Measurements from ENCODE around the gene TMEM250.
A peak's percentile ranks its signal among the peaks of the same experiment; 100 is the strongest.

The TMEM250 gene

DNA sequence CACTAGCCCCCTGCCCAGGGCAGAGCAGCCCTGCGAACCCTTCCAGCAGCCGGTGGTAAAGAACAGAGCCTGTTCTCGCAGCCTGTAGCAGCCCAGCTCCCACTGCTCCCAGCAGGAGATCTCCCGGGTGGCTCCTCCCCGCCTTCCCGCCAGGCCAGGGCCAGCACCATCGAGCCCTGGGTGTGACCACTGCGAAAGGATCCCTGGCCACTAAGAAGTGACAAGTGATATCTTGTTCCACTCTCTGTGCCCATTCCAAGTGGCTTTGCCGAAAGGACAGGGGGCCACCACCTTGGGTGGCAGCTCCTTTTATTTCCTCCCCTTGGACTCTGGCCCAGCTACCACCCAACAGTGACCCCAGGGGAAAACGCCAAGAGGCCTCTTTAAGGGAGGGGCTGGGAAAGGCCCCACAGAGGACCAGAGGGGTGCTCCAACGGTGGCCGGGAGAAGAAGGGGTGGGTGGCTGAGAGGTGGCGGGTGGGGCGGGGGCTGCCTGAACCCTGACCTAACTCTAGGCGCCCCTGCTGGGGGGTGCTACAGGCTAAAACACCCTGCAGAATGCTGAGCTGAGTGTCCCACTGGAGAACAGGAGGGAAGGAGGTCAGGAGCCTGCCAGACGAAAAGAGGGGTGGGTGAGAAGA, 25.2 kb downstream of the TMEM250 start:
- DNase-seq, result no peak

DNA sequence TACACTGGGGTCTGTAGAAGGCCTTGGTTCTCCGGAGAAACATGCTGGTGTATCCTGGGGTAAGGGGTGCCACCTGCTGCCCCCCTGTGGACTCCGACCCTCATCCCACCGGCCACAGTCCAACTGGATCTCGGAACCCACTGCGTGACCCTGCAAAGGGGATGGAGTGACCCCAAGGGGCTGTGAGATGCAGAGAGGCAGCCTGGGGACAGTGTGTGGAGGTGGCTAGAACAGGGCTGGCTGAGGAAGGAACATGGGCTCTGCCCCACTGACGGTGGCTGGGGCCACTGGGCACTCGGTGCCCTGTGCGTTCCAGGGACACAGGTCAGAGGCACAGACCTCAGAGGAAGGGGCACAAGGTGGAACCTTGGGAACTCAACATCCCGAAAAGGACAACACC, 25.9 kb downstream of the TMEM250 start:
- no peak for DNase-seq

DNA sequence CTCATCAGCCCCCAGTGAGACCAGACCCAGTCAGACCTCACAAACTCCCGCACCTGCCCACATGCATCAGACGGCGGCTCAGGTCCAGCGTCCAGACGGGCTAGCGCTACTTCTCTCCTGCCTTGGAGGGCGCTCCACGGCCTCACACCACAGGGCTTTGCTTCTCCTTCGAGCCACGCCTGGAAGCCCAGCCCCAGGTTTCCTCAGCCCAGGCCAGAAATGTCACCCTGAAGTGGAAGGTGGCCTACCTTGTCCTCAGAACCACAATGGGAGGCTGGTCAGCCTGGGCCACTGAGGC, 26.4 kb downstream of the TMEM250 start:
- DNase-seq, result no peak

DNA sequence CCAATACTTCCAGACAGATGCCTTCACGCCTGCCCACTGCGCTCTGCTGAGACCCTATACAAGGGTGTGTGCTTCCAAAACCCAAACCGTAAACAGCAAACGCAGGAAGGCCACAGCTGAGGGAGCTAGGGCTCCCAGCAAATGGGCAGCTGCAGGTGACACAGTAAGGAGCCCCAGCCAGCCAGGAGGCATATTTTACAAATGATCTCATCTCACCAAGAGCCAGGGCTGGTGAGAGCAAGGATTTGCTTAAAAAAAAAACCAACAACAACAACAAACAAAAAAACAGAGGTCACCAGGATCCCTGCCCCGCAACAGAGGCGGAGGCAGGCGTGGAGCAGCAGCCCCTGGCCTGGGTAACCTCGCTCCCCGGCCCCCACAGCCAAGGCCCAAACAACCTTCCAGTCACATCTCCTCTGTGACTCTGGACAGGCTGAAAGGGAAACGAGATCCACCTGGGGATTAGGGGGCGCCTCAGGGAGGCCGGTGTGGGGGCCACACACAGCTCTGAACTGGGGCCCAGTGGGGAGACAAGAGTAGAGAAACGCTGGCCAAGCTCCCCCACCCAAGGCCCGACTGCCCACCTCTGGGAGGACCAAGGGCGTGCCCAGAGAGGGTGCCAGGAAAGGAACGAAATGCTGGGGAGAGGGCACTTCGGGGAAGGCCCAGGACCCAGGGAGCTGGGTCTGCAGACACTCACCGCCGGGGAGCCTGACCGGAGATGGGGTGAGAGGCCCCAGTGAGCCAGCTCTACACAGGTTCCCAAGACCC, 26.9 kb downstream of the TMEM250 start:
- DNase-seq, result no peak

DNA sequence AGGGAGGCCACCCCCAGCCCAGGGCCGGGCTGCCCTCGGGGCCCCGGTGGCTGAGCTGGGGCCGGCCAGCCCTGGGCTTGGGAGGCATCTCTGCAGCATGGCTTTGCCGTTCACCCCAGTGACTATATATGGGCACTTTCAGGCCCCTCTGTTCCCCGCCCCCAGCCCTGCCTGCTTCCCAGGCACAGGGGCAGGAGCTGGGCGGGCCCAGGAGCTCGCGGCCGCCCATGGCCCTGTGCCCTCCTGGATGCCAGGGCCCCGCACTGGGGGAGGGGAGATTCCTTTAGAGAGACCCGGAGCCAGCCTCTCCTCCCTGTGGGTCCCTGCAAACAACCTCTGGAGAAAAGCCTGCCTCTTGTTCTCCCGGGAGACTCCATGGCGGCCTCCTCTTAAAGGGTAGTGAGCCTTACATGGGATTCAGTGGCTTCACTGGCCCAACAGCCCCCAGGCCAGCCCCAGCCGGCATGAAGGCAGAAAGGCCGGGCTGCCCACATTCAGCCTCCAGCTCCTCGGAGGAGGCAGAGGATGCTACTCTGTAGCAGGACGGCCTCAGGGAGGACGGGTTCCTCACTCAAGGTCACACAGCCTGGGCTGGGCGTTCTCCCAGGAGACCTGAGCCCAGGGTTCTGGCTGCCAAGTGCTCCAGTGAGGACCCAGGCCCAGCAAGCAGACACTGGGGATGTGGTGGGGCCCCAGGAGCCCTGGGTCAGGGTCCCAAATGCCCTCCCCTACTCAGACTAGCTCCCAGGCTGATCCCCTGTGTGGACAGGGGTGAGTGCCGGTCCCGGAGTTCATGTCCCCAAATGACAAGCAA, 27.7 kb downstream of the TMEM250 start:
- DNase-seq, result peak; percentile 7

DNA sequence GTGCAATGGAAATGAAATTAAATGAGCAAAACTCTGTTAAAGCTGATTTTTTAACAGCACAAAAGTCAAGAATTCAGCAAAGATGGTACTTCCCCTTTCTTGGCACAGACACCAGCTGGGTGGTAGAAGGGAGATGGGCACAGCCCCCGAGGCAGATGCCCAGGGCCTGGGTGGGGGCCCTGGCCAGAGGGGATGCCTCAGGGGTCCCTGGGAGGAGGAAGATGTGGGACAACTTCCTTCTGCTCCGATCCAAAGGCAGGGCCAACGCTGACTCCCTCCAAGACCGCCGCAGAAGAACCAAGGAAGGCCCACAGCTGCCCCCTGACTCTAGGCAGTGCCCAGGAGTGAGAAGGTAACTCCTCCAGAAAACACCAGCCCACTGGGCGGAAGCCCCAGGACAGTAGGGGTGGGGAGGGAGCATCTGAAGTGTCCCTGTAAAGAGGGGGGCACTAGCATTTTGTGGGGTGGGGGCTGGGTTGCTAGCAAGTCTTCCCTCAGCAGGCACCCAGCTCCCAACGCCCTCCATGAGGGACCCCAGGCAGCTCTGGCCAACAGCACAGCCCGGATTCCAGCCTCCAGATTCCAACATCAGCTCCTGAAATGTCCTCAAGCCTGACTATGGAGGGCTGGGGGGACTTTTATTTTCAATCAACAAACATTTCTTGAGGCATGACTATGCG, 28.5 kb downstream of the TMEM250 start:
- no peak for DNase-seq

DNA sequence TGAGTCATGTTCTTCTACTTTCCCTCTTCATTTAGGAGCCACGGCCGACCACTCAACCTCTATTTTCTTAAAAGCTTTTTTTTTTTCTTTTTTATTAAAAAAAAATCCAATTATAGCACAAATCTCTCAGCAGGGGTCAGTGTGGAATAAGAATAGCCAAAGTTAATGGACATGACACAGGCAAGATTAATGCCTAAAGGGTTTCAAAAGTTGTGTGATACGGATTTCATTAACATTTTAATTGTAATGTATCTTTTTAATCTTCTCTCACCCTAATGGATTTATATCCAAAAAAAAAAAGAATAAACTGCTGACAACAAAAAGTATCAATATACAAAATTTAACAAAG, 29.0 kb downstream of the TMEM250 start:
- peak; percentile 15 for DNase-seq

DNA sequence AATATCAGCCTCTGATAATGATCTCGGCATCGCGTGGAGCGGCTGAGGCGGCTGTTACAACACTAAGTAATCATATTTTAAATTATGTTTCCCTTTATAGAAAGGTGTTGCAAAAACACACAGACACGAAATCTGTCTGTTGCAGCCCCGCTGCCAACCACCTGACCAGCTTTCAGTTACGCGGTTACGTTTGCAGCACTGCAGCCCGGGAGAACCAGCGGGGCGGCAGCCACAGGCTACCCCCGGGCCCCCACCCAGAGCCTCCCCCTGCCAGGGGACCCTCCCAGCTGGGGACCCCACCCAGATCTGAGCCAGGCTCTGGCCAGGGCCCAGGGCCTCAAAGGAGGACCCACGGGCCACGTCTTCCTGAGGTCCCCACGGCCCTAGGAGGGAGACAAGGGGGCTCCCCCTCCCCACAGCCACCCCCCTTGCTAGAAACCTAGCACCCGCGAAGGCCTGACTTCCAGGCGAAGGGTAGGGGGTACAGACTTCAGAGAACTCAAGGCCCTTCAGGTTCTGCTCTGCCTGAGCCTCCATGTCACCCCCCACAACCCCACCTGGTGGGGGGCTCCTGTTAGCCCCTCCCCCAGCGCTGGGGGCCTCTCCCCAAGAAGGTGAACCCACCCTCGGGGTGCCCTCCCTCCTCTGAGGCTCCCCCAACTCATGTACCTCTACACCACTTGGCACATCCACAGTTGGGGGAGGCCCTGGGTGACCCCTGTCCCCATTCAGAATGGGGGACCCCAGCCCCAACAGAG, 29.6 kb downstream of the TMEM250 start:
- no peak for DNase-seq

DNA sequence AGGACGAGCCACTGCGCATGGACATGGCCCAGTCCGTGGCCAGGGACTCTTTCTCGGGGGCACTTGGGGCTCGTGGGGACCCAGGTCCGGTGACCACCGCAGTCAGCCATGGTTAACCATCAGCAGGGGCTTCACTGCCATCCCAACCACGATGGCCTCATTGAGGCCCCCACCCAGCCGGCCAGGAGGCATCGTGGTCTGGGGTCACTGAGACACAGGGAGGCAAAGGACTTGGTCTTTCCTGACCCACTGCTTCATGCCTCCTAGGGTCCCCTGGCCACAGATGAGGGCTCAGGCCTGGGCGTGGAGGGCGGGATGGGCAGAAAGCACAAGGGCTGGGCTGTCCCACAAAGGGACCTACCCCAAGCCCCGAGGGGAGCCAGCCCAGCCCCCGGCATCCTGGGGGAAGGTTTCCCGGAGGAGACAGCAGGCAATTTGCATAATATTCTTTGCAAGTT, 30.2 kb downstream of the TMEM250 start:
- no peak for DNase-seq

DNA sequence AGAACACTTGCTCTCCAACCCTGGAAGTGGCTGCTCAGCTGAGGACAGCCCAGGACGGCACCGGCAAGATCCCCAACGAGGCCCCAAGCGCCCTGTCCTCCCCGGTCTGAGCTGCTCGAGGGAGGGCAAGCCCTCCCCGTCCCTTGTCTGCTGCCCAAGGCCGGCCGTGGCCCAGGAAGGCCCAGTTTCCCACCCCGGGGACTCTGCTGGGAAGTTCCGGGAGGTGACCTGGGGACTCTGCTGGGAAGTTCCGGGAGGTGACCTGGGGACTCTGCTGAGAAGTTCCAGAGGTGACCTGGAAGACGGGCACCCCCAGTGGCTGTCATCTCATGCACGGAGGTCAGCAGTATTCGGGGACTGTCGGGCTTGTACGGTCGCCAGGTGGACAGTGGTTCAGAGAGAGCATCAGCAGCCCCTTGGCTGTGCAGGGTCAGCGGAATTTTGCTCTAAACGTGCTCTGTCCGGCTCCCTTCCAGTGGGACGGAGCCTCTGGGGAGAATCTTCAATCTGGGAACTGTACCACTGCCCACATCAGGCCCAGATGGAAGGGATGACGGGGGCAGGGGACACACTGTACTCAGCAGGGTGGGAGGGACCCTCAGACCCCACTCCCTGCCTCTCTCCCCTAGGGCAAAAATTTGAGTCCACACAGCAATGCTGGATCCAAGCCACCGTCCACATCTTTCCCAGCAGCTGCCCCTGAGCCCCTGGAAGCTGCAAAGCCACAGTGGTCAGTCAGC, 30.8 kb downstream of the TMEM250 start:
- no peak for DNase-seq

DNA sequence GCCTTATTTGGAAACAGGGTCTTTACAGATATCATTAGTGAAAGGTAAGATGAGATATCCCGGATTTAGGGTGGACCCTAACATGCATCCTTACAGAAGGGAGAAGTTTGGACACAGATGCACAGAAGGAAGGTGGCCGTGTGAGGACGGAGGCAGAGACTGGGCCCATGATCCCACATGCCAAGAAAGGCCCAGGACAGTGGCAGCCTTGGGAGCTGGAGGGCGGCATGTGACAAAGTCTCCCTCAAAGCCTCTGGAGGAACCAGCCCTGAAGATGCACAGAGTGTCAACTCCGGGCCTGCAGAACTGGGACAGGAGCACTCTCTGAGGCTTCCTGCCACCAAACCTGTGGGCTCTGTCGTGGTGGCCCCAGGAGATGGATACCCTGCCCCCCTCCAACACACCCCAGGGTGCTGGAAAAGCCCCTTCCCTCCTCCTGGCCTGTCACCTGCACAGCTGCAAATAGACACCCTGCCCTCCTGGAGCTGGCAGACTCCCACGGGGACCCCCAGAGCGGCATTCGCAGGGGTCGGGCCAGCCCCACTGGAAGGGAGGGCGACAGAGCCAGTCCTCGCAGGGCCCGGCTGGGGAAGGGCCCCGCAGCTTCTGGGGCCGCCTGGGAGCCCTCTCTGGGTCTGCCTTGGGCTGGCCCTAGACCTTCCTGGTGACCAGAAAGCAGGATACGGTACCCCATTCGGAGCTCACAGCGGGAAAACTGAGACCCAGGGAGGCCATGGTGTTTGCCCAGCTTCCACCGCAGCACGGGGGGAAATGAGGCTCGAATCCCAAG, 31.5 kb downstream of the TMEM250 start:
- no peak for DNase-seq

DNA sequence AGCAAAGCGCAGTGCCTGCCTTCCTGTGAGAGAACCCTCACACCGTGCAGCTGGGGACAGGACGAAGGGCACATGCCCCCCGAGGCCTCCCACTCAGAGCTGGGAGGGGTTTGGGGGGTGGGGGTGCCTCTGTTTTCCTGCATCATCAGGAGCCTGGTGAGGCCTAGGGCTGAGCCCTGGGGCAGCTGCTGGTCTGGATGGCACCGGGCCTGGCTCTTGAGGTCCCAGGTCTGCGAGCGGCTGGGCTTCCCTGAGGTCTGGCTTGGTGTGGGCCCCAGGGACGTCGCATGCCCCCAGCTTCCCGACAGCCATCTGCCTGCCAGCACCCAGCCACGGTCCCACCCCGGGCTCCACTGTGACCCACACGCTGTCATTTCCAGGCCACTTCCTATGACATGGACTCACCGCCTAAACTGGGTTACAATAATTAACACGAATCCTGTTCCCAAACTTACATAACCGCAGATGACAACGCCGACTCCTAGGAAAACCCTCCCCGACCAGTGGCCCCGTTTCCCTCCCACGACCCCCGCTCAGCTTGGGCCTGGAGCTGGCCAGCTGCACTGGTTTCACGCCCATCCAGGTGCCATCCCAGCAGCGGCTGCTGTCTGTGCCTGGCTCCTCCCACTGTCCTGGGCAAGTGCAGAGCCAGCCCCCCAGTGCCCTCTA, 32.3 kb downstream of the TMEM250 start:
- no peak for DNase-seq

DNA sequence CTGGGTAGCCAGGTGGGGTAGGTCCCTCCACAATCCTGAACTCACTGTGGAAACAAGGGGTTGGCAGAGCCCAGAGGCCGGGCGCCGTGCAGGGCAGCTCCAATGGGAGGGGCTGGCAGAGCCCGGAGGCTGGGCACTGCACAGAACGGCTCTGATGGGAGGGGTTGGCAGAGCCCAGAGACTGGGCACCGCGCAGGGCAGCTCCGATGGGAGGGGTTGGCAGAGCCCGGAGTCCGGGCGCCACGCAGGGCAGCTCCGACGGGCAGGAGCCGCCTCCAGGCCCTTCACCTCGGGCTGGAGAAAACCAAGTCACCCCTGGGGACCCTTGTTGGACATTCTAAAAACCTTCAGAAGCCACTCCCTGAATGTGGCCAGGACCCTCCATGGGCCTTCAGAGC, 32.9 kb downstream of the TMEM250 start:
- DNase-seq, result no peak

DNA sequence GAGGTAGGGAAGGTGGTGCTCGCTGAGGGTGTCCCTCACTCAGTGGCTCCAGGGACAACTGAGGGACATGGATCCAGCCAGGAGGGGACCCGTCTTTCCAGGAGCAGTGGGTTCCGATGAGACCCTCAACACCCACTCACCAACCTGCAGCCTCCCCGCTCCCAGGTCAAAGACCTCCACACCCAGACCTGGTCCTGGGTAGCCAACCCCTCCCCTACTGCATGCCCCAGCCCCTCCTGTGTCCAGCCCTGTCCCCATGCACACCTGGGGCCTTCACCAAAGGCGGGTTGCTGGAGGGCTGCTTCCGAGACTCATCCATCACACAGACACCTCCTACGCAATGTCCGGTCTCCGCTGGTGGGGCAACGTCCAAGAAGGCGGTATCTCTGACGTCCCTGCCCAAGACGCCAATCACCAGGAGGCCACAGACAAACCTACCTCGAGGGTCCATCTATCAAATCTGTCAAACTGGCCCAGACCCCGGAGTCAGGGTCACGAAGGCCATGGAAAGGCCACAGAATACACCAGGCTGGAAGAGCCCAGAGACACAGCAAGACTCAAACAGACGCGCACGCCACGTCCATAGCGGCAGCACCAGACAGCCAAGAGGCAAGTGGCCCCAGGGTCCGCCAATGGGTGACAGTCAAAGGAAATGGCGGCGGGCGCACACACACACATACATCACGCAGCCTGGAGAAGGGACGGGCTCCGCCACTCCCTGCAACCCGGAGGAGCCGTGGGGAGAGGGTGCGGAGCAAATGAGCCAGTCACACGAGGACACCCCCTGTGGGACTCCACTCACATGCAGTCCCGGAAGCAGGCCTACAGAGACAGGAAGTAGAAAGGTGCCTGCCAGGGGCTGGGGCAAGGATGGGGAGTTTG, 34.4 kb downstream of the TMEM250 start:
- DNase-seq, result no peak

DNA sequence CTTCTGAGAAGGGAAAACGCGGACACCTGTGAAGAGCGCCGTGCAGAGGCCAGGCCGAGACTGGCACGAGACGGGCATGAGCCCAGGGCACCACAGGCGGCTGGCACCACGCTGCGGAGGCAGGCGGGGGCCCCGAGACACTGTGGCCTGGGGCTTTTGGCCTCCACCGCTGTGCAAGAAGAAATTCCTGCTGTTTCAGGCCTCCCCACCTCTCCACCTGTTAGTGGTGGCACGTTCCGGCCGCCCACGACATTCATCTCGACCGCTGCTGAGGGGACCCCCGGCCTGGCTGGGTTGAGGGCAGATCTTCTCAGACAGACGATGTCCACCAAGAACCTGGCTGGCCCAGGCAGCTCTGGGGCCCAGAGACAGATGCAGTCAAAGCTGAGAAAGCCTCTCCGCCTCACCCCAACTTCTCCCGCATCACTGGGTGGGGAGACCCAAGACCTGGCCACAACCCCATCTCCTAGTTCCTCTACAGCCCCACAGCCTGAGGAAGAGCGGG, 35.1 kb downstream of the TMEM250 start:
- no peak for DNase-seq

DNA sequence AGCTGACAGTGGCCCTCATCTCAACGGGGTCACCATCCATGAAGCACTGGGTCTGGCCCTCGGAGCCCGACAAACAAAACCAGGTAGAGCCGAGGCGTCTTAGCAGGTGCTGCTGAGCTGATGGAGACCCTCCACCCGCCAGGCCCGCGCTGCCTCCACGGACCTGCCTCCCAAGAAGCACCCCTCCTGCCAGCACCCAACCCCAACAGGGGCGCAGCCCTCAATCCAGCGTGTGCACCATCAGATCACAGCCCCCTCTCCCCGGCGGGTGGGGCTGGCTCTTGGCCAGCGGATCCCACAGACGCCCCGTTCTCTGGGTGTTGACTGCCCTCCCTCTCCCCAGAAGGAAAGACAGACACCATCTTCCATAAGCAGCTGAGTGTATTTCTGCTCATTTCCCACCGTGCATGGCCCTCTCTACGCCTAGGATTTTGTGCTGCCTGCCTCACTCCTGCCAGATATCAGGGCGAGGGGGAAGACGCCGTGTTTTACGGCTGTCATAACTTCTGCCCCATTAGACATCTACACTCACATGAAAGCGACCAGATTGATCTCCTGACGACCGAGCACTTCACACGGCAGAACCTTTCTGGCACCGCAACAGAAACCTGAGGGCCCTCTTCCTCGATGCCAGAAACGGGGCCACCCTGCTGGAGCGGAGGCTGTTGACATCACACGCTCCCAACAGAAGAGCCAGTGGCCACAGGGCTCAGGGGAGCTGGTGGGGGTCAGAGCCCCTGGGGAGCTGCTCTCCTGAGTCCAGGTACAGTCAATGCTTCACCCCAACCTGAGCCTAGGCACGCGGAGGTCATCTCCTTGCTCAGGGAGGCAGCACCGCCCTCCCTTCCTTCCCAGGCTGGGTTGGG, 35.9 kb downstream of the TMEM250 start:
- no peak for DNase-seq

DNA sequence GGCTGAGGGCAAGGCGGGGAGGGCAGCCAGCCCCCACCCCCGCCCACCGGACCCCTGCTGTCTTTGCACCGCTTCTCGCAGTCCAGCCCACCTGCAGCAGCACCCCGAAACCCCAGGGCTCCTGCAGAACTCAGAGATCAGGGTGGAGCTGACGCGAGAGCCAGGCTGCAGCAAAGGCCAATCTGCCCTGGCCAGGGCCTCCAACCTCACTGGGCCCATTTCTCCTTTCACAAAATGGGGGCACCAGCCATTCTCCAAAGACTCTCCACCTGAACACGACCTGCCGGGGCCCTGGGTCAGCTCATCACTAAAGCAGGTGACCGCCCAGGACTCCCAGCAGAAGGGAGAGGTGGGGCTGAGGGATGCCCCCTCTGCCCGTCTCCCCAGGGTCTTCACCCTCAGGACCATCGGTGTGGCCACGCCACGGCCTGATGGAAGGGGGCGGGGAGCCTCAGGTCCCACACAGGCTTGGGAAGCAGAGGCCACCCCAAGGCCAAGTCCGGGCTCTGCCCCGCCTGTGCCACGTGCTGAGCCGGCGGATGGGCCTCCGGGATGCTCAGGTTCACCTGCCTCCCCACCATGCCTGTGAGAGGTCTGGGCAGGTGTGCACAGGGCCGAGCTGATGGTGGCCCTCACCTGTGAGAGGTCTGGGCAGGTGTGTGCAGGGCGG, 36.7 kb downstream of the TMEM250 start:
- no peak for DNase-seq

Measured in kidney glomerular epithelial cell (primary cell).